ENCODE data around the gene SAP30L.

Gene SAP30L

GRCh38 chr5:154464438-154464837, 18.6 kb downstream of the SAP30L start:
- no peak for DNase-seq (ENCODE audit: low read depth in 2 of 2)

GRCh38 chr5:154465169-154465568, 19.4 kb downstream of the SAP30L start:
- no peak for DNase-seq (ENCODE audit: low read depth in 2 of 2)

GRCh38 chr5:154466147-154466546, 20.4 kb downstream of the SAP30L start:
- no peak for DNase-seq (ENCODE audit: low read depth in 2 of 2)

- DNase-seq (ENCODE audit: low read depth in 2 of 2): no peak
These were observed 20.9 kb downstream of the SAP30L start for GRCh38 chr5:154466671-154467070.

GRCh38 chr5:154467655-154468354, 22.0 kb downstream of the SAP30L start:
- DNase-seq (ENCODE audit: low read depth in 2 of 2): peak; percentile 57 to 79

- DNase-seq (ENCODE audit: low read depth in 2 of 2): no peak
These were observed 24.3 kb downstream of the SAP30L start for GRCh38 chr5:154470137-154470536.

- DNase-seq (ENCODE audit: low read depth in 2 of 2): no peak
These were observed 25.4 kb downstream of the SAP30L start for GRCh38 chr5:154470947-154471870.

- no peak for DNase-seq (ENCODE audit: low read depth in 2 of 2)
These were observed 27.2 kb downstream of the SAP30L start for GRCh38 chr5:154472871-154473580.

- DNase-seq (ENCODE audit: low read depth in 2 of 2): no peak
These were observed 27.9 kb downstream of the SAP30L start for GRCh38 chr5:154473581-154474283.

- DNase-seq (ENCODE audit: low read depth in 2 of 2): no peak
These were observed 28.9 kb downstream of the SAP30L start for GRCh38 chr5:154474396-154475334.

- DNase-seq (ENCODE audit: low read depth in 2 of 2): no peak
These were observed 30.0 kb downstream of the SAP30L start for GRCh38 chr5:154475591-154476353.

GRCh38 chr5:154476354-154477205, 30.8 kb downstream of the SAP30L start:
- DNase-seq (ENCODE audit: low read depth in 2 of 2): no peak

GRCh38 chr5:154477382-154478223, 31.8 kb downstream of the SAP30L start:
- no peak for DNase-seq (ENCODE audit: low read depth in 2 of 2)

GRCh38 chr5:154478224-154478565, 32.4 kb downstream of the SAP30L start, which contains the start of gene HAND1:
HAND1 (minus strand) TSS chr5:154478227; CDS start chr5:154478008, 219 bp downstream.
- no peak for DNase-seq (ENCODE audit: low read depth in 2 of 2)

- no peak for DNase-seq (ENCODE audit: low read depth in 2 of 2)
These were observed 33.0 kb downstream of the SAP30L start for GRCh38 chr5:154478752-154479159.

GRCh38 chr5:154479160-154479943, 33.6 kb downstream of the SAP30L start:
- DNase-seq (ENCODE audit: low read depth in 2 of 2): no peak
